HepG2 (cell line): ENCODE data around the gene SLC2A5. TPM values are rescaled to one million over a fixed set of nuclear protein-coding genes. Genes with fewer than 3 reads are reported as not detected.

Source experiments
- ATF2 ChIP-seq: sonication (generic); formaldehyde crosslinking; IDR thresholded peaks from 2 replicates; pipeline ENCODE4 v1.4.0; 2020; ENCODE audit warnings: missing genetic modification reagents
- CBX1 ChIP-seq: IDR thresholded peaks from one replicate; pipeline ENCODE4 v1.6.1; 2016; ENCODE audit warnings: antibody characterized with exemption, low read depth
- FOXO1 ChIP-seq: sonication (generic); formaldehyde crosslinking; IDR thresholded peaks from 2 replicates; pipeline ENCODE4 v1.4.0; 2020; ENCODE audit warnings: missing genetic modification reagents
- HMGXB4 ChIP-seq, 2 experiments: sonication (generic) in 1 of 2; formaldehyde crosslinking in 1 of 2; IDR thresholded peaks; 2 replicates each; pipeline versions ENCODE4 v1.4.0 to v1.6.1; 2018 to 2020; ENCODE audit warnings: missing genetic modification reagents in 2 of 2, borderline replicate concordance in 1 of 2, low read depth in 1 of 2, mild to moderate bottlenecking in 1 of 2, missing biosample characterization in 1 of 2
- KDM2A ChIP-seq: sonication (generic); formaldehyde crosslinking; IDR thresholded peaks from 2 replicates; pipeline ENCODE4 v1.4.0; 2020; ENCODE audit warnings: low read depth, missing genetic modification reagents, borderline replicate concordance
- KDM4B ChIP-seq: sonication (generic); formaldehyde crosslinking; IDR thresholded peaks from 2 replicates; pipeline ENCODE4 v1.4.0; 2020; ENCODE audit warnings: missing genetic modification reagents
- LCORL ChIP-seq, 2 experiments: fragments of 450-650 bp in 1 of 2; sonication (generic) in 1 of 2; formaldehyde crosslinking in 1 of 2; IDR thresholded peaks; 2 replicates each; pipeline versions ENCODE4 v1.5.0 to v1.6.1; 2017 to 2020; ENCODE audit warnings: antibody characterized with exemption in 1 of 2, missing genetic modification reagents in 1 of 2
- MTERF4 ChIP-seq: sonication (generic); formaldehyde crosslinking; IDR thresholded peaks from 2 replicates; pipeline ENCODE4 v1.8.0; 2023; ENCODE audit warnings: mild to moderate bottlenecking, missing genetic modification reagents
- MXD4 ChIP-seq: IDR thresholded peaks from 2 replicates; pipeline ENCODE4 v1.6.1; 2016; ENCODE audit warnings: mild to moderate bottlenecking, missing biosample characterization, missing genetic modification reagents
- MYPOP ChIP-seq: sonication (generic); formaldehyde crosslinking; IDR thresholded peaks from 2 replicates; pipeline ENCODE4 v1.8.1; 2023; ENCODE audit warnings: mild to moderate bottlenecking, moderate library complexity, missing genetic modification reagents
- NFE2L1 ChIP-seq: sonication (generic); formaldehyde crosslinking; IDR thresholded peaks from 2 replicates; pipeline ENCODE4 v1.4.0; 2020; ENCODE audit warnings: missing genetic modification reagents, mild to moderate bottlenecking, borderline replicate concordance
- RBAK ChIP-seq: sonication (generic); formaldehyde crosslinking; IDR thresholded peaks from 2 replicates; pipeline ENCODE4 v1.5.1; 2020; ENCODE audit warnings: mild to moderate bottlenecking, missing genetic modification reagents
- RORA ChIP-seq: sonication (generic); formaldehyde crosslinking; IDR thresholded peaks from 2 replicates; pipeline ENCODE4 v1.5.0; 2020; ENCODE audit warnings: mild to moderate bottlenecking, missing genetic modification reagents, moderate library complexity
- ZIK1 ChIP-seq: sonication (generic); formaldehyde crosslinking; IDR thresholded peaks from 2 replicates; pipeline ENCODE4 v1.5.0; 2020; ENCODE audit warnings: mild to moderate bottlenecking, low read depth, missing genetic modification reagents, borderline replicate concordance
- ZMYM4 ChIP-seq: sonication (generic); formaldehyde crosslinking; IDR thresholded peaks from 2 replicates; pipeline ENCODE4 v1.8.1; 2023; ENCODE audit warnings: mild to moderate bottlenecking, missing genetic modification reagents
- ZNF207 ChIP-seq: fragments of 450-650 bp; IDR thresholded peaks from 2 replicates; pipeline ENCODE4 v1.6.1; 2016; ENCODE audit warnings: antibody characterized with exemption, borderline replicate concordance
- ZNF468 ChIP-seq: sonication (generic); formaldehyde crosslinking; IDR thresholded peaks from 2 replicates; pipeline ENCODE4 v1.8.0; 2022; ENCODE audit warnings: mild to moderate bottlenecking, moderate library complexity, missing genetic modification reagents
- ZNF607 ChIP-seq: sonication (generic); formaldehyde crosslinking; IDR thresholded peaks from 2 replicates; pipeline ENCODE4 v1.5.1; 2020; ENCODE audit warnings: missing genetic modification reagents, mild to moderate bottlenecking, borderline replicate concordance
- ZNF614 ChIP-seq: IDR thresholded peaks from 2 replicates; pipeline ENCODE4 v1.6.1; 2018; ENCODE audit warnings: missing biosample characterization, missing genetic modification reagents, inconsistent platforms, borderline replicate concordance
- ZXDC ChIP-seq: sonication (generic); formaldehyde crosslinking; IDR thresholded peaks from 2 replicates; pipeline ENCODE4 v1.5.0; 2020; ENCODE audit warnings: mild to moderate bottlenecking, missing genetic modification reagents
- polyA plus RNA-seq, 8 experiments: library from polyadenylated mRNA; depleted of rRNA in 3 of 8; stranded (reverse) in 7 of 8; unstranded in 1 of 8; fragments of >200 nt; fragmentation: Illumina TruSeq in 4 of 8; extraction: Trizol in 4 of 8; gene quantifications; 2 replicates each; pipeline versions ENCODE4 v1.2.1 to v1.2.3, GENCODE V29; 2011 to 2016; ENCODE audit warnings: low read depth in 4 of 8, missing spikeins in 1 of 8, mixed read lengths in 1 of 8; ENCODE audit not compliant: insufficient read depth in 1 of 8
- total RNA-seq, 5 experiments: library from RNA; depleted of rRNA; stranded (reverse); fragments of >200 nt; fragmentation: Illumina TruSeq; extraction: Trizol; gene quantifications; 2 replicates each; pipeline ENCODE4 v1.2.3, GENCODE V29; 2016; ENCODE audit warnings: low read depth in 1 of 5

The SLC2A5 gene
- total and polyA plus RNA-seq, 2 of the 13 experiments (the other 11 are each of a cell fraction or from before 2014, with no cell fraction given), result 0.04 to 0.54 TPM

GRCh38 chr1:9004700-9005394 is 64.6 kb downstream of the SLC2A5 start (continued):
- peak; percentile 74; the same call in 1 of the 2 replicates for TF ChIP-seq ATF2 (CRISPR knock-in tag)
- TF ChIP-seq ZIK1 (CRISPR knock-in tag), result no peak
- no peak for TF ChIP-seq ZNF468
- no peak for TF ChIP-seq RORA (CRISPR knock-in tag)
- TF ChIP-seq MXD4 (CRISPR knock-in tag), result 0 out of 2 replicates have a peak, but pooled peaks have one; percentile 22
- 0 out of 2 replicates have a peak, but pooled peaks have one; percentile 21 for TF ChIP-seq MTERF4 (CRISPR knock-in tag)
- TF ChIP-seq LCORL (IDR thresholded peaks at IDR 0.05), result no peak
- TF ChIP-seq LCORL (CRISPR knock-in tag; IDR thresholded peaks at IDR 0.05), result peak; percentile 53; the same call in 1 of the 2 replicates
- TF ChIP-seq KDM4B, result no peak
- TF ChIP-seq ZNF614, result peak; percentile 14; the same call in 1 of the 2 replicates
- peak; percentile 28 for TF ChIP-seq CBX1
- TF ChIP-seq NFE2L1 (CRISPR knock-in tag), result no peak
- peak in 1 of 2 experiments; percentile 64; a peak in 1 of 4 replicates for TF ChIP-seq HMGXB4 (CRISPR knock-in tag; IDR thresholded peaks at IDR 0.05; ENCODE audit: borderline replicate concordance in 1 of 2, low read depth in 1 of 2)
- no peak for TF ChIP-seq FOXO1 (CRISPR knock-in tag)
- TF ChIP-seq ZXDC, result no peak
- TF ChIP-seq RBAK (CRISPR knock-in tag), result no peak
- TF ChIP-seq ZNF207, result no peak
- TF ChIP-seq KDM2A, result peak; percentile 64; the same call in 1 of the 2 replicates
- no peak for TF ChIP-seq ZNF607 (CRISPR knock-in tag)
- TF ChIP-seq ZMYM4 (CRISPR knock-in tag), result 0 out of 2 replicates have a peak, but pooled peaks have one; percentile 28
- TF ChIP-seq MYPOP (CRISPR knock-in tag), result peak; percentile 61; the same call in 1 of the 2 replicates
